Fibroblast of pulmonary artery (primary cell): ENCODE data around the gene GUCY1A1.

Source experiments
- DNase-seq: peaks from one replicate; pipeline ENCODE4 v3.0.0-alpha.2; 2010; ENCODE audit warnings: low read depth
- H3K4me3 ChIP-seq: replicated peaks from 2 replicates; pipeline ENCODE4 v1.5.1; 2011; ENCODE audit warnings: low read depth, mild to moderate bottlenecking, control low read depth, low read length, moderate library complexity
- TF ChIP-seq, protein P1 (sequence below): IDR thresholded peaks from 2 replicates; pipeline ENCODE4 v1.5.1; 2011; ENCODE audit warnings: mild to moderate bottlenecking, control low read depth, low read length, inconsistent platforms; ENCODE audit errors: missing control alignments

Gene GUCY1A1, protein sequence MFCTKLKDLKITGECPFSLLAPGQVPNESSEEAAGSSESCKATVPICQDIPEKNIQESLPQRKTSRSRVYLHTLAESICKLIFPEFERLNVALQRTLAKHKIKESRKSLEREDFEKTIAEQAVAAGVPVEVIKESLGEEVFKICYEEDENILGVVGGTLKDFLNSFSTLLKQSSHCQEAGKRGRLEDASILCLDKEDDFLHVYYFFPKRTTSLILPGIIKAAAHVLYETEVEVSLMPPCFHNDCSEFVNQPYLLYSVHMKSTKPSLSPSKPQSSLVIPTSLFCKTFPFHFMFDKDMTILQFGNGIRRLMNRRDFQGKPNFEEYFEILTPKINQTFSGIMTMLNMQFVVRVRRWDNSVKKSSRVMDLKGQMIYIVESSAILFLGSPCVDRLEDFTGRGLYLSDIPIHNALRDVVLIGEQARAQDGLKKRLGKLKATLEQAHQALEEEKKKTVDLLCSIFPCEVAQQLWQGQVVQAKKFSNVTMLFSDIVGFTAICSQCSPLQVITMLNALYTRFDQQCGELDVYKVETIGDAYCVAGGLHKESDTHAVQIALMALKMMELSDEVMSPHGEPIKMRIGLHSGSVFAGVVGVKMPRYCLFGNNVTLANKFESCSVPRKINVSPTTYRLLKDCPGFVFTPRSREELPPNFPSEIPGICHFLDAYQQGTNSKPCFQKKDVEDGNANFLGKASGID

DNA sequence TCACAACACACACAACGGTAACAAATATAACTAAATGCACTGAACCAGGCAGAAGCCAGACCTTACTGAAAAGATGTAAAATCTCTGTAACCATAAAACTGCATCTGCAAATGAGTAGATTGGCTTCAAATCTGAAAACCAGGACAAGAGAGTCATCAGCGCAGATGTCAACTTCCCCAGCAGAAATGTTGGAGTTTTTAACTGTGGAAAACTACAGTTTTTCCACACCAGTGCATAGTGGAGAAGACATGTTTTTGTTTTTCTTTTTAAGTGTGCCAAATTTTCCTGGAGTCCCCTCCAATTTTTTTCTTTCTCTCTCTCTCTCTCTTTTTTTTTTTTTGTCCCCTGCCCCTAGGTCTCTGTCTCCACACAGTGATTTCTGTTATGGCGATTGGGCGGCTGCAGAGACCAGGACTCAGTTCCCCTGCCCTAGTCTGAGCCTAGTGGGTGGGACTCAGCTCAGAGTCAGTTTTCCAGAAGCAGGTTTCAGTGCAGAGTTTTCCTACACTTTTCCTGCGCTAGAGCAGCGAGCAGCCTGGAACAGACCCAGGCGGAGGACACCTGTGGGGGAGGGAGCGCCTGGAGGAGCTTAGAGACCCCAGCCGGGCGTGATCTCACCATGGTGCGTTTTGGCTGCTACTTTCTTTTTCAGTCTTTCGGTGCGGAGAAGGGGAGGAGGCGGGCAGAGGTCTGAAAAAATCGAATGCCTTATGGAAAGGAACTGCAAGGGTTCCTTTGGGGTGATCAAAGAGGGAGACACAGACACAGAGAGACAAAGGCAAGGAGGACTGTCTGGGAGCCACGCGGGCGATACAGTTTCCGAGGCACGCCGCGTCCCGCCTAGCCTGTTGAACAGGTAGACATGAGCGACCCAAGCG lies at the start of gene GUCY1A1:
Gene GUCY1A1 (plus strand): TSS at position 505 of the 878 bp plus-strand sequence. CDS start 30,020 bp downstream, outside the sequence.
- no peak for DNase-seq
- H3K4me3 ChIP-seq, result peak within 1 kb of the TSS; percentile 52
- TF ChIP-seq, protein P1, sequence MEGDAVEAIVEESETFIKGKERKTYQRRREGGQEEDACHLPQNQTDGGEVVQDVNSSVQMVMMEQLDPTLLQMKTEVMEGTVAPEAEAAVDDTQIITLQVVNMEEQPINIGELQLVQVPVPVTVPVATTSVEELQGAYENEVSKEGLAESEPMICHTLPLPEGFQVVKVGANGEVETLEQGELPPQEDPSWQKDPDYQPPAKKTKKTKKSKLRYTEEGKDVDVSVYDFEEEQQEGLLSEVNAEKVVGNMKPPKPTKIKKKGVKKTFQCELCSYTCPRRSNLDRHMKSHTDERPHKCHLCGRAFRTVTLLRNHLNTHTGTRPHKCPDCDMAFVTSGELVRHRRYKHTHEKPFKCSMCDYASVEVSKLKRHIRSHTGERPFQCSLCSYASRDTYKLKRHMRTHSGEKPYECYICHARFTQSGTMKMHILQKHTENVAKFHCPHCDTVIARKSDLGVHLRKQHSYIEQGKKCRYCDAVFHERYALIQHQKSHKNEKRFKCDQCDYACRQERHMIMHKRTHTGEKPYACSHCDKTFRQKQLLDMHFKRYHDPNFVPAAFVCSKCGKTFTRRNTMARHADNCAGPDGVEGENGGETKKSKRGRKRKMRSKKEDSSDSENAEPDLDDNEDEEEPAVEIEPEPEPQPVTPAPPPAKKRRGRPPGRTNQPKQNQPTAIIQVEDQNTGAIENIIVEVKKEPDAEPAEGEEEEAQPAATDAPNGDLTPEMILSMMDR, result no peak

DNA sequence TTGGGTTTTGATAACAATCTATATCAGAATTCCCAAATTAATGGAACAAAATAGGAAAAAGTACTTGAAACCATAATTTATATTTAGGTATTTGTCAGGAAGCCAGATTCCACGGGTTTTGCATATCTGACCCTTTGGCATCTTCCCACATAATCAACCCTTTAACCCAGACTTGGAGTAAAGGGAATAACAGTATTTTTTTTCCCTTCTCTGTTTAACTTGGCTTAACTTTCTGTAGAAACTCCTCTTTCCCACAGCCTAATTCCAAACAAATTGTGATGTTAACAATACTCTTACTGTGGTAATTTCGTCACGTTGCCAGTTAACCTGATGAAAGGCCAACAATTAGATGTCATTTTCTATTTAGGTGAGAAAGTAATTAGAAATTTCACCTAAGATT lies 49.4 kb upstream of the GUCY1A1 start:
- TF ChIP-seq, protein P1, result no peak
- no peak overlapping the region for H3K4me3 ChIP-seq
- peak; percentile 31 for DNase-seq

GRCh38 chr4:155618183-155618838 lies 48.3 kb upstream of the GUCY1A1 start:
- H3K4me3 ChIP-seq, result no peak overlapping the region
- TF ChIP-seq, protein P1, result no peak
- no peak for DNase-seq

- TF ChIP-seq, protein P1, result no peak
- no peak for DNase-seq
- no peak overlapping the region for H3K4me3 ChIP-seq
These were observed 46.0 kb upstream of the GUCY1A1 start for GRCh38 chr4:155620637-155621036.

DNA sequence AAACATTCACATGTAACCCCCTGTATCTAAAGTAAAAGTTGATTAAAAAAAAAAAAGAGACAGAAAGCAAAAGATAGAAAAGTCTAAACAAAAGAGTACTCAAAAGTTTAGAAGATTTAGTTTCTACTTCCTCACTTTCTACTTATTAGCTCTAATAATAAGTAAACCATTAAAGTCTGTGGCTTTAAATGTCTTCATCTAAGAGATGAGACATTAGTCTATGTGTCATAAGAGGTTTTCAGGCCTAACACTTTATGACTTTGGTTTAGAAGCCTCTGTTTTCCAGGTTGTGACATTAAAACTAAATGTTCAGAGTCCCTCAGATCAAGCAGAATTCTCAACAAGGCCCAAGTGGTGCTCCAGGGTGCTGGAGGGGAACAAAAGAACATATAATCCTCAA lies 42.2 kb upstream of the GUCY1A1 start:
- TF ChIP-seq, protein P1, result no peak
- H3K4me3 ChIP-seq, result no peak overlapping the region
- no peak for DNase-seq

DNA sequence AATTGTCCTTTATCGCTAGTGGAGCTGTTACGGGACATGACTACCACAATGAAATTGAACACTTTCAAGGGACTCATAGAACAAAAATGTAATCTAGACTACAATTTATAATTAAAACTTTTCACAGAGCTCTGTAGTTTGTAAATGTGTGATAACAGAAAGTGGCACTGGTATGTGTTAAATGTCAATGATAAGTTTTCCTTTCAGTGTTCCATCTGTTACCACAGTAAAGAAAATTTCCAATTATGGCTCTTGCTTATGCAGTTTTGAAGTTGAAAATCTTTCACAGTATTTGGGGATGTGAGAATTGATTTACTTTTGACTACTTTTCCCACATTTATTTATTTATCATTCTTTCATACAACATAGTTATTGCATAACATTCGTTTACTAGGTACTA lies 40.1 kb upstream of the GUCY1A1 start:
- no peak overlapping the region for H3K4me3 ChIP-seq
- TF ChIP-seq, protein P1, result no peak
- DNase-seq, result no peak
